Activated T-cell treated with anti-CD3 and anti-CD28 coated beads, Interleukin-2, amount 50 U/mL, for 1 hour (primary cell): ENCODE data around the gene ABL2.
"Not testable (repeated sequence)": the region's sequence is repeated elsewhere in the genome, so short reads cannot be mapped to it uniquely, and the experiment has no call there.

Experiments used
- DNase-seq: peaks from one replicate; pipeline ENCODE4 v3.0.0-alpha.2; 2020

Gene ABL2

DNA sequence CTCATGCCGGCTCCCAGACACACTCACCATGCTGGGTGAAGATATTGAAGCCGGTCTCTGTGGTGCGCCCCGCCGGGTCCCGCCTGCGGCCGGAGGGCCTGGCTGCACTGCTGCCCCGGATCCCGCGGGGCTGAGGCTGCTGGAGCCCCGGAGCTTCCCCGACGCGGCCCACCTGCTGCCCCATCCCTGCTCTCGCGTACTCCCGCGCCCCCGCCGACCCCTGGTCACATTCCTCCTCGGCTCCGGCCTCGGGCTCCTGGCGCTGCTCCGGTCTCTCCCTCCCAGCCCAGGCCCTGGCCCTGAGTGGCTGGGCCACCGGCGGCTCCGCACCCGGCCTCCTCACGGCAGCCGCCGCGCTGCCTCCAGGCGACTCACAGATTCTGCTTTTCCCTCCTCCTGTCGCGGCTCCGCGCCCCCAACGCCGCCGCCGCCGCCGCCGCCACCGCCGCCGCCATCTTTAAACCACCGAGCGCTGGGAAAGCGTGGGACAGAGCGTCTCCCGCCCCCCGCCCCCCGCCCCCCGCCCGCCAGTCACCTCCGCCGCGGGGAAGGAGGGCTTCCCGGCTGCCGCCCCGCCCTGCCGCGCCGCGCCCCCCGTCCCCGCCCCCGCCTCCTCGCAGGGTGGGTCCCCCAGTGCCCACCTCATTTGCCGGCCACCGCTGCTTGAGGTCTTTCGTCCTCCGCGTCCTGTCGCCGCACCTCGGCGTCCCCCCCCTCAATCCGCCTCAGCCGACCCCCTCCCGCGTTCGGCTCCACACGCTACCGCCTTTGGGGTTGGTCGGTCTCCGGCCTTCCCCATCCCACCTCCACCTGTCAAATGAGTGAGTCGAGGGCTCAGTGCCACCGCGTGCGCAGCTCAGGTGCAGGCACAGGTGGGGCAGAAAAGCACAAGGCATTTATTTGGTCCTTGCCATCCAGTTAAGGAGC is at the start of gene ABL2:
ABL2 (minus strand) TSS at position 464 of the 927 bp plus-strand sequence; CDS start at position 184, 280 bp downstream.
- peak; percentile 64 for DNase-seq

DNA sequence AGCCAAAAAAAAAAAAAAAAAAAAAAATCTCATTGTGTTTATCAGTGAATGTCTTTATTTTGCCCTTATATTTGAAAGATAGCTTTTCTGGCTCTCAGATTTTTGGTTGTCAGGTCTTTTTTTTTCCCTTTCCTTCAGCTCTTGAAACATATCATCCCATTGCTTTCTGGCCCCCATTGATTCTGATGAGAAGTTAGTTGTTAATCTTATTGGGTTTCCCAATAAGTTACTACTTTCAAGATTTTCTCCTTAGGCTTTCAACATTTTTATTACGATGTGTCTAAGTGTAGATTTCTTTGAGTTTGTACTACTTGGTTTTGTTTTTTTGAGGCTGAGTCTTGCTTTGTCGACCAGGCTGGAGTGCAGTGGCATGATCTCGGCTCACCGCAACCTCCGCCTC is 49.4 kb upstream of the ABL2 start:
- DNase-seq, result no peak

- not testable (repeated sequence) for DNase-seq
These were observed 44.9 kb upstream of the ABL2 start for GRCh38 chr1:179274424-179274823.

GRCh38 chr1:179269071-179269470 is 39.6 kb upstream of the ABL2 start:
- DNase-seq, result no peak

DNA sequence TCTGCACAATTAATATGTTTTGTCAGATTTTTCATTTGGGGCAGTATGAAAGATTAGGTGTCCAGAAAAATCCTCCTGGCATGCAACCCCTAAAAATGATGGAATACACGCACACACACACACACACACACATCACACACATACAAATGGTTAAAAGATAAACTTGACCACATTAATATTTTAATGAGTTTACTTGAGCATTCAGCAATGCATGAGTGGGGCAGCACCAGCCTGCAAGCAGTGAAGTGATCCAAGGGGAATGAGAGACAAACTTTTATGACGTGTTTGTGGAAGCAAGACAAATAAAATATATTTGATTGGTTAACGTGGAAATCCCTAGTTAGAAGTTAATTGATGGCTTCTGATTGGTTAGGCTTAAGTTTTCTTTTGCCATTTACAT is 35.0 kb upstream of the ABL2 start:
- DNase-seq, result no peak

DNA sequence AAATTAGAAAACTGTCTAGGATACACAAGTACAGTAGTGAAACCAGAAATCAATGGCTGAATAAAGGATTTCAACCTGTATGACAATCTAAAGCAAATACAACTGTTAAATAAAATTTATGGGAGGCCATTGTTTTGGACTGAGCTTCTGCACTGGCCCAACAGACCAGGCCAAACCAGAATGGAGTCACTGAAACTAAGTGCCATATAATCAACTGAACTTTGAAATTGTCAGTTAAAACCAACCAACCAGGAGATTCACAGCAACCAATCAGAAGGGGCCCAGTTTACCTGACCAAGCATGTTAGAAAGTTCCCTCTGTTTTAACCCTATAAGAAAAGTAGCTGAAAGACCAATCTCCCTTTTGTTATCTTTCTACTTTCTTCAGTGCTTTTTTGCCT is 33.6 kb upstream of the ABL2 start:
- no peak for DNase-seq

DNA sequence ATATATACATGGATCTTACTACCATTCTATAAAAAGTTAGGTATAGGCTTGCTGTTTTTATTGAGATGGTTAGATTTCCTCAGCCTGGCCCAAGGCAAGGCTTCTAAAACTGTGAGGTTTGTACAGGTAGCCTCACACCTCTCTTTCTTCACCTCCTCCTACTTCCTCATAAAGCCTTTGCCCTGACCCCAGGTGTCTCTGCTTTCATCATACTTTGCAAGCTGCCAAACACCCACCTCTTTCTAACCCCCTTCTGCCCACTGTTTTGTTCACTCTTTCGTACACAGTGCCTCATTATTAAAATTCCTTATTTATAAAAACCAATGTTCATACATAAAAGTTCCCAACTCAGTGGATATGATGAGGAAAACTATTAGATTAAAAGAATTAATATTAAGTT is 32.7 kb upstream of the ABL2 start:
- DNase-seq, result no peak

DNA sequence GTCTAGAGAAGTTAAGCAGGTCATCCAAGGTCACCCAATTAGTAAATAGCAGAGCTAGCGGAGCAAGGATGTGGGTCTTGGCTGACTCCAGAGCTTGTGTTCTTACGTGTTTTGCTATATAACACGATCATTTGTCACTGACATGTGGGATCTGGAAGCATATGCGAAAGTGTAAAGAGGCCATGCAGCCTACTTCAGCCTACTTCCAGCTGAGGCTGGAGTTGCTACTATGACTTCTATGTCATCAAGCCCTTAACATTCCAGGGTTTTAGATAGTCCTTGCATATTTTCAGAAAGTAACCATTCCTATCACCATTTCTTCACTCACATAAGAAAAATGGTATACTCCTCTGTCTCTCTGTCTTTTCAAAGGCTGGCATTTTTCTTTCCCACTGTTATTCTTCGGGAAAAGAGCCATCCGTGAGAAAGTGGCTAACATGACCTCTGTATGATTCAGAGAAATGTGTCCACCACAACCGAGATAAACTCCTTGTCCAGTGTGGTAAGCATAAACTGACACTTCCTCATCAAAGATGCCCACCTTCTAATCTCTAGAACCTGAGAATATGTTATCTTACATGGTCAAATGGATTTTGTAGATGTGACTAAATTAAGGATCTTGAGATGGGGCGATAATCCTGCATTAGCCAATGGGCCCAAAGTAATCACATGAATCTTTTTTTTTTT is 24.0 kb upstream of the ABL2 start:
- DNase-seq, result no peak

GRCh38 chr1:179252606-179253005 is 23.1 kb upstream of the ABL2 start:
- DNase-seq, result no peak

GRCh38 chr1:179251675-179252074 is 22.2 kb upstream of the ABL2 start:
- no peak for DNase-seq

- no peak for DNase-seq
These were observed 18.4 kb upstream of the ABL2 start for GRCh38 chr1:179247923-179248322.

DNA sequence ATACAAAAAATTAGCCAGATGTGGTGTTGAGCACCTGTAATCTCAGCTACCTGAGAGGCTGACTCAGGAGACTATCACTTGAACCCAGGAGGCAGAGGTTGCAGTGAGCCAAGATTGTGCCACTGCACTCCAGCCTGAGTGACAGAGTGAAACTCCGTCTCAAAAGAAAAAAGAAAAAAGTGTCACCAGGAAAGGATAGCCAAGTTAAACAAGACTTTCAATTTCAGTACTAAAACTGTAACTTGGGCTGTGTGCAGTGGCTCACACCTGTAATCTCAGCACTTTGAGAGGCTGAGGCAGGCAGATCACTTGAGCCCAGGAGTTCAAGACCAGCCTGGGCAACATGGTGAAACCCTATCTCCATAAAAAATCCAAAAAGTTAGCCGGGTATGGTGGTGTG is 15.9 kb upstream of the ABL2 start:
- not testable (repeated sequence) for DNase-seq

GRCh38 chr1:179241530-179242097 is 12.1 kb upstream of the ABL2 start:
- no peak for DNase-seq

- DNase-seq, result no peak
These were observed 7.7 kb upstream of the ABL2 start for GRCh38 chr1:179237222-179237621.

- DNase-seq, result no peak
These were observed 5.4 kb upstream of the ABL2 start for GRCh38 chr1:179234863-179235262.

GRCh38 chr1:179231923-179232322 is 2.4 kb upstream of the ABL2 start:
- DNase-seq, result no peak

DNA sequence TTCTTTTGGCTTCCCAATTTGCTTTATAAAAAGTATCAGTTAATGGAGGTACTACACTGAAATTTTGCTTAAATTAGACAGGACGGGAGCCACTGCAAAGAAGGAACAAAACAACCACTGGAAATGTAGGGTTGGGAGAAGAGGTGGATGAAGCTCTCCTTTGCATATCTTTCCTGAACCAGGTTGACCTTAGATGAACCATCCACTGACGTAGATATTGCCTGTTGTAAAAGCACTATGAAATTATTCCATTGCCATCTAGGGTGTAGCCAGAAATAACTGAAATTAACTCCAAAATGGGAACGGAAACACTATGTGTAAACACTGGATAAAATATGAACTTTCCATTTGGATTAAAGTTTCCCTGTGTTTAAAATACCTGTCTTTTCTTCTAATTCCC is 1.2 kb upstream of the ABL2 start:
- DNase-seq, result no peak

DNA sequence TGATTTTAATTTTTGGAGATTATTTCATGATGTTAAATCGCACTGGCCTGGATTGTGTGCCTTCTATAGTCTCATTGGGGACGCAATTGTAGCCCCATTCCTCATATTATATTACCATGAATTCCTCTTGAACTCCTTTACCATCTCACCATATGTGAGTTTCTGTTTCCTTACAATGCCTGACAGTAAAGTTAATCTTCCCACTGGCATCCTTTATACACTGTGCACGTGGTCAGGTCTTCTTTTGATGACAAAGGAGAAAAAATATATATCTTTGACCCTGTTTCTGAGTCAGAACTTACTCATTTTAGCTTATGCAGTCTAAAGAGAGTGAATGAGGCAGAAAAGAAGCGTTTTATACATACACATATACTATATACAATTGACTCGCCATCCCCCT is 774 bp upstream of the ABL2 start:
- DNase-seq, result no peak

DNA sequence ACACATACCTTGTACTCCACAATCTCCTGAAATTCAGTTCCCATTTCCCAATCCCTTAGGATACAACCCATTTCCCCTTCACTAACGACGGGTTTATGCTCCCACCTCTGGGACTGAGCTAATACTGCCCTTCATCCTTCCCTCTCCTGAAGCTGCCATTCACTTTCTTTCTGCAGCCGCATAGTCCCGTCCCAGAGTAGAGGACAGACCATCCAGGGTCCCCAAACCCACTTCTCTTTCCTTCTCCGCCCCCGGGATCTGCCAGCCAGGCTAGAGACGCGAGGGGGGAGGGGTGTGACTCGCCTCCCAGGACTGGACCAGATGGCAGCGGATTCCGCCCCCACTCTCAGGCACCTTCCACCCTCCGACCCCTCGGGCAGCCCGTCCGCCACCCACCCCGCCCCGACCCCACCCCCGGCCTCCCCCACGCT is 679 bp downstream of the ABL2 start:
- no peak for DNase-seq

GRCh38 chr1:179226738-179227137 is 2.7 kb downstream of the ABL2 start:
- no peak for DNase-seq

DNA sequence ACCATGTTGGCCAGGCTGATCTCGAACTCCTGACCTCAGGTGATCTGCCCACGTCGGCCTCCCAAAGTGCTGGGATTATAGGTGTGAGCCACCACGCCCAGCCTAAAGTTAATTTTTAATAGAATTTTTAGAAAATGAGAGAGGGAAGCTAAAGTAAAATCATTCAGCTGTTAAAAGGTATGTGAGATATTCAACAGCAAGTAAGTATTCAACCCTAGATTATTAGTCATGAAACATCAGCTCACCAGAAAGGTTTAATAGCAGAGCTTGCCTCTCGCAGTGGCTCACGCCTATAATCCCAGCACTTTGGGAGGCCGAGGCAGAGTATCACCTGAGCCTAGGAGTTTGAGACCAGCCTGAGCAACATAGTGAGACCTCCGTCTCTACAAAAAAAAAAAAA is 5.0 kb downstream of the ABL2 start:
- DNase-seq, result not testable (repeated sequence)

DNA sequence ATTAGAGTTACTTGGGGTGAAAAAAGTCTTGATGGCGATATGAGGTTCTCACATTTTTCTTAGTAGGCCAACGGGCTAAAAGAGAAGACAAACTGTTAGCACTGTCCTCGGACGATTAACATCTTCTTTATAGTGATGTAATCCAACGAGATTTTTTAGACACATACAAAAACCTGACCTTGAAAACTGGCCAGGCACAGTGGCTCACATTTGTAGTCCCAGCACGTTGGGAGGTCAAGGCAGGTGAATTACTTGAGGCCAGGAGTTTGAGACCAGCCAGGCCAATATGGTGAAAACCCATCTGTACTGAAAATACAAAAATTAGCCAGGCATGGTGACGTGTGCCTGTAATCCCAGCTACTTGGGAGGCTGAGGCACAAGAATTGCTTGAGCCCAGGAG is 8.4 kb downstream of the ABL2 start:
- DNase-seq, result not testable (repeated sequence)

DNA sequence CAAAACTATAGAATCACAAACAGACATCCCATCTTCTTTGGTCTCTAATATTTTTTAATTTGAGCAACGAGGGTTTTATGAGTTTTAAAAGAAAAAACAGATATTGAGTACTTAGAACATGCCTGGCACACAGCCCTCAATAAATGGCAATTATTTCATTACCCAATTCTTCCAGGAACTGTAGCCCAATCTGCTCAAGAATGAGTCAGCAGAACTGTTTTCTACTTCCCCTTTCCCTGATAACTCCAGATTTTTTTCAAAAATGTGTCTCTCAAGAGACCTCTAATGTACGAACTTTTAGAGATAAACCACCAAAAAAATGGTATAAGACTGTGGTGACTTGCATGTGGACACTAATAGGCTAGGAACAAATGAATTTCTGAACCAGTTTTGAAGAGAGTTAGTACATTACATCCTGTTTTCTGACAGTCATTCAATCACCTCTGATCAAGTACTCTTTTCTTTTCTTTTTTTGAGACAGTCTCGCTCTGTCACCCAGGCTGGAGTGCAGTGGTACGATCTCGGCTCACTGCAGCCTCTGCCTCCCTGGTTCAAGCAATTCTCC is 11.5 kb downstream of the ABL2 start:
- no peak for DNase-seq

GRCh38 chr1:179213317-179213716 is 16.2 kb downstream of the ABL2 start:
- not testable (repeated sequence) for DNase-seq
